Kidney (tissue), 14 donors: ENCODE results near the gene STYXL1. TPM values are rescaled to one million over a fixed set of nuclear protein-coding genes. Genes with fewer than 3 reads are reported as not detected.

Experiments used
- DNase-seq, 5 donors: peaks; one replicate each; pipeline ENCODE4 v3.0.0-alpha.2; 2013 to 2020
- FAIRE-seq: peaks from 2 replicates; lab custom pipeline; 2012; peaks lifted over from hg19 to GRCh38; lab: Jason Lieb, UNC
- H3K27ac ChIP-seq, 2 donors: one replicate each; pipeline ENCODE4 v1.7.0; 2013; ENCODE audit warnings: low read depth in 2 of 2, low read length in 2 of 2, inconsistent platforms in 1 of 2
- H3K27me3 ChIP-seq: one replicate; pipeline ENCODE4 v1.7.1; 2013; ENCODE audit warnings: low read length, inconsistent platforms; ENCODE audit not compliant: control insufficient read depth, insufficient read depth
- H3K36me3 ChIP-seq, 3 donors: one replicate each; pipeline versions ENCODE4 v1.7.0 to v1.7.1; 2013; ENCODE audit warnings: low read length in 3 of 3, control low read depth in 1 of 3, inconsistent platforms in 1 of 3; ENCODE audit not compliant: insufficient read depth in 3 of 3, control insufficient read depth in 2 of 3
- H3K4me1 ChIP-seq, 3 donors: one replicate each; pipeline versions ENCODE4 v1.7.0 to v1.7.1; 2013; ENCODE audit warnings: low read length in 3 of 3, inconsistent platforms in 1 of 3, low read depth in 1 of 3; ENCODE audit not compliant: control insufficient read depth in 2 of 3, insufficient read depth in 2 of 3
- H3K4me3 ChIP-seq, 3 donors: one replicate each; pipeline versions ENCODE4 v1.7.0 to v1.8.1; 2013; ENCODE audit warnings: low read length in 3 of 3, control low read depth in 1 of 3, inconsistent platforms in 1 of 3
- H3K9ac ChIP-seq, 3 donors: one replicate each; pipeline versions ENCODE4 v1.7.0 to v1.7.1; 2013; ENCODE audit warnings: low read length in 3 of 3, control low read depth in 1 of 3, inconsistent platforms in 1 of 3
- H3K9me3 ChIP-seq, 3 donors: one replicate each; pipeline versions ENCODE4 v1.7.0 to v1.7.1; 2013; ENCODE audit warnings: low read length in 3 of 3, control low read depth in 1 of 3, inconsistent platforms in 1 of 3; ENCODE audit not compliant: control insufficient read depth in 2 of 3, insufficient read depth in 1 of 3
- CTCF ChIP-seq: IDR thresholded peaks from 3 replicates; pipeline ENCODE4 v1.5.1; 2012; ENCODE audit warnings: mild to moderate bottlenecking, moderate library complexity, borderline replicate concordance; ENCODE audit not compliant: insufficient read depth; ENCODE audit errors: extremely low read depth
- intact Hi-C: fragments of 100-400 bp; cut with DNase I; formaldehyde crosslinking; loops from one replicate; pipeline ENCODE4 v1.11.1; 2022
- polyA plus RNA-seq: library from polyadenylated mRNA; stranded (reverse); fragments of 350-450 nt; fragmentation: Illumina TruSeq; extraction: RNeasy Lipid Tissue Mini Kit (QIAGEN cat#74804); gene quantifications from one replicate; pipeline ENCODE4 v1.2.3, GENCODE V29; 2014; ENCODE audit warnings: low read depth, low replicate concordance; ENCODE audit not compliant: insufficient read depth
- total RNA-seq: library from RNA; stranded (reverse); fragmentation: NEBNext Ultra II Directional; extraction: Animal tissue kit (Norgen Biotek cat#: 25700); gene quantifications from one replicate; pipeline ENCODE4 v1.2.1, GENCODE V29; 2021
- donor health status: control.
- donor health status: control.
- donor health status: control.
- donor health status: control.
- donor health status: control.
- donor health status: DM: yes; HTN: yes; CAD: no.
- donor health status: Normal renal cell carcinoma (clear cell type).

Gene STYXL1
- total and polyA plus RNA-seq, 2 donors from 2014 or later, result 29.9 to 55.5 TPM

DNA sequence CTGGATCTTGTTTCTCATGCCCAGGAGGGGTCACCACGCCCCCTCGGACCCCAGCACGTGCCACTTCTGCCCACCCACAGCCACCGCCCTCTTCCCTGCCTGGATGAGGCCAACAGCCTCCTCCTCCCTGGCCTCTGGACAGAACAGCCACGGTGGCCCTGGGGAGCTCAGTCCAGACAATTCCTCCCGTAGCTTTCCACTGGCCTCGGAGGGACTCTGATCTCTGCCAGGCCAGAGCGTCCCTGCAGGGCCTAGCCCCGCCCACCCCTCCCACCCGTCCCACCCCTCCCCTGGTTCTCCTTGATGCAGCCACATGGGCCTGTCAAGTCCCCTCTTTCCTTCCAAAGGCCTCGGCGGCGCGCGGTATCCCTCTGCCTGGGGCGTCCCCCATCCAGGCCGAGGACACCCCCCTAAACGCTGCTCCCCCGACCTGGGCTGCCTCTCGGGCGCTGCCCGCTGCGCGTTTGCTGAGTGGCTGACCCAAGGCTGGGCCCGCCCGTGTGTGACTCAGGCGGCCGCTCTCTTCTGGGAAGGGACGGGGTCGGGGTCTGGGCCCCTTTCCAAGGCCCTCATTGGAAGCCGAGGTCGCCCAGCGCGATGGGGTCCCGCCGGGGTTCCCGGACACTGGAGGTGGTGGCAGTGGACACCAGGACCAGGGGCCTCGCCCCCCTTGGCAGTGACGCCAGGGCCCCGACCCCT lies 54.0 kb downstream of the STYXL1 start:
- intact Hi-C loops, result no loop called here
- H3K4me1 ChIP-seq, result peaks cover 0 to 22% (median 8%) of the 10 kb centered on the region in 3 donors
- H3K27me3 ChIP-seq, result no peaks in the 10 kb centered on the region
- no peak for TF ChIP-seq CTCF
- H3K9ac ChIP-seq, result peak overlapping the region in 2 of 3 donors; percentile 55 to 90
- H3K9me3 ChIP-seq, result no peaks in the 10 kb centered on the region
- FAIRE-seq, result no peak
- peak overlapping the region; percentile 92 to 96 for H3K27ac ChIP-seq
- no peaks in the 10 kb centered on the region for H3K36me3 ChIP-seq
- peak overlapping the region; percentile 39 to 79 (median 61) for H3K4me3 ChIP-seq
- peak; percentile 62 to 95 (median 73) for DNase-seq

- H3K9me3 ChIP-seq, result no peaks in the 10 kb centered on the region
- no peaks in the 10 kb centered on the region for H3K27me3 ChIP-seq
- no peak overlapping the region for H3K4me3 ChIP-seq
- FAIRE-seq, result no peak
- H3K4me1 ChIP-seq, result peaks cover 0 to 22% (median 8%) of the 10 kb centered on the region in 3 donors
- DNase-seq, result peak in 1 of 5 donors; percentile 49
- peaks cover 0 to 2% (median 0%) of the 10 kb centered on the region in 3 donors for H3K36me3 ChIP-seq
- no peak for TF ChIP-seq CTCF
- intact Hi-C loops, result no loop called here
- no peak overlapping the region for H3K9ac ChIP-seq
- H3K27ac ChIP-seq, result no peak overlapping the region
Observed at GRCh38 chr7:75992083-75992755, 55.6 kb downstream of the STYXL1 start.

GRCh38 chr7:75991531-75992082 lies 56.2 kb downstream of the STYXL1 start:
- peak in 1 of 5 donors; percentile 22 for DNase-seq
- Histone ChIP-seq H3K4me1 (peaks cover 0 to 22% (median 8%) of the 10 kb centered on the region in 3 donors), H3K4me3 (no peak overlapping the region), H3K9me3 (no peaks in the 10 kb centered on the region), H3K36me3 (peaks cover 0 to 2% (median 0%) of the 10 kb centered on the region in 3 donors), H3K27ac (no peak overlapping the region), H3K27me3 (no peaks in the 10 kb centered on the region), H3K9ac (no peak overlapping the region)
- intact Hi-C loops, result no loop called here
- no peak for TF ChIP-seq CTCF
- no peak for FAIRE-seq
